GM23248 (cell line): Measurements from ENCODE around the gene TAF10. TPM values are rescaled to one million over a fixed set of nuclear protein-coding genes. Genes with fewer than 3 reads are reported as not detected.

Source experiments
- DNase-seq: peaks from one replicate; pipeline ENCODE4 v3.0.0-alpha.2; 2015
- H2AFZ ChIP-seq: fragments of 200-600 bp; sonication (generic); 2 replicates; pipeline ENCODE4 v1.6.1; 2016; ENCODE audit warnings: antibody characterized with exemption
- H3F3A ChIP-seq: fragments of 200-600 bp; sonication (generic); 2 replicates; pipeline ENCODE4 v1.6.1; 2016; ENCODE audit warnings: mild to moderate bottlenecking, antibody characterized with exemption, mixed run types; ENCODE audit not compliant: insufficient read depth
- H3K27ac ChIP-seq: fragments of 200-600 bp; sonication (generic); 2 replicates; pipeline ENCODE4 v1.5.1; 2016; ENCODE audit warnings: mild to moderate bottlenecking
- H3K27me3 ChIP-seq: fragments of 200-600 bp; sonication (generic); replicated peaks from 2 replicates; pipeline ENCODE4 v1.6.1; 2016; ENCODE audit warnings: mild to moderate bottlenecking; ENCODE audit not compliant: insufficient read depth
- H3K36me3 ChIP-seq: fragments of 200-600 bp; sonication (generic); 2 replicates; pipeline ENCODE4 v1.6.1; 2016; ENCODE audit warnings: low read depth, mild to moderate bottlenecking
- H3K4me1 ChIP-seq: fragments of 200-600 bp; sonication (generic); 2 replicates; pipeline ENCODE4 v1.6.1; 2016; ENCODE audit warnings: mild to moderate bottlenecking; ENCODE audit not compliant: insufficient read depth
- H3K4me2 ChIP-seq: fragments of 200-600 bp; sonication (generic); one replicate; pipeline ENCODE4 v1.6.1; 2016; ENCODE audit warnings: mild to moderate bottlenecking; ENCODE audit not compliant: unreplicated experiment
- H3K4me3 ChIP-seq: fragments of 200-600 bp; sonication (generic); 2 replicates; pipeline ENCODE4 v1.5.1; 2016; ENCODE audit warnings: mild to moderate bottlenecking
- H3K79me2 ChIP-seq: fragments of 200-600 bp; sonication (generic); 2 replicates; pipeline ENCODE4 v1.6.1; 2016; ENCODE audit warnings: mild to moderate bottlenecking; ENCODE audit not compliant: insufficient read depth
- H3K9ac ChIP-seq: fragments of 200-600 bp; sonication (generic); 2 replicates; pipeline ENCODE4 v1.6.1; 2016; ENCODE audit warnings: mild to moderate bottlenecking
- H3K9me2 ChIP-seq: fragments of 200-600 bp; sonication (generic); 2 replicates; pipeline ENCODE4 v1.6.1; 2016; ENCODE audit warnings: mixed run types, mild to moderate bottlenecking, moderate library complexity; ENCODE audit not compliant: insufficient read depth
- H3K9me3 ChIP-seq: fragments of 200-600 bp; sonication (generic); one replicate; pipeline ENCODE4 v1.6.1; 2017; ENCODE audit warnings: low read depth
- H4K20me1 ChIP-seq: fragments of 200-600 bp; sonication (generic); 2 replicates; pipeline ENCODE4 v1.6.0; 2016; ENCODE audit not compliant: insufficient read depth
- EZH2 ChIP-seq: fragments of 200-600 bp; sonication (generic); IDR thresholded peaks from 2 replicates; pipeline ENCODE4 v1.6.1; 2018; ENCODE audit warnings: antibody characterized with exemption, mild to moderate bottlenecking; ENCODE audit not compliant: insufficient read depth, poor library complexity, severe bottlenecking
- EZH2phosphoT487 ChIP-seq: fragments of 200-600 bp; sonication (generic); IDR thresholded peaks from 2 replicates; pipeline ENCODE4 v1.6.1; 2018; ENCODE audit warnings: antibody characterized with exemption, moderate library complexity, mild to moderate bottlenecking, low read depth; ENCODE audit not compliant: insufficient read depth
- WGBS, 2 experiments: methylation state at CpG; one replicate each; pipeline ENCODE4 v1.1.6; 2015 to 2017; ENCODE audit warnings: low lambda C conversion rate in 2 of 2, low coverage in 1 of 2; ENCODE audit errors: missing lambda C conversion rate in 2 of 2; 5-methylcytosine and 5-hydroxymethylcytosine counted together
- in situ Hi-C: fragments of 300-500 bp; cut with MboI; formaldehyde crosslinking; loops from 2 replicates; pipeline ENCODE4 v1.15.0; 2020
- polyA plus RNA-seq: library from polyadenylated mRNA; unstranded; fragments of >200 nt; fragmentation: Nextera tagmentation; extraction: Ambion mirVana; gene quantifications from 2 replicates; pipeline ENCODE4 v1.2.1, GENCODE V29; 2016
- total RNA-seq: library from RNA; depleted of rRNA; stranded (reverse); fragments of >200 nt; shearing (Covaris generic); gene quantifications from 2 replicates; pipeline ENCODE4 v1.2.3, GENCODE V29; 2014

Gene TAF10
- total and polyA plus RNA-seq, 2 experiments from 2014 or later = 67.9 to 172 TPM

DNA sequence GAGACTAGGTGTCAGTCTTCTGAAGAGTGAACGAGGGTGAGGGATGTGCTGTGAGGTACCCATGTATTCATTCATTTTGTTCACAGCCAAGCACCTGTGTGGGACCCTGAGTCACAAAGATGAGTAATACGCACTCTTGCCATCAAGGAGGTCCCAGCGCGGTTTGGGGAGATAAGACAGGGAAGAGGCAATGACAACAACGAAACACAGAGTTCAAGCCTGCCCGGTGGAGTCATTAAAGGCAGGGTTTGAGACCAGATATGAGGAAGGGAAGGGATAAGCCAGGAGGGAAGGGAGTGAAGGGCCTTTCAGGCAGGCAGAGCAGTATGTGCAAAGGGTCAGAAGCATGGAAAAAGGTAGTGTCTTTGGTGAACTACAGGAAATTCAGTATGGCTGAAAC is 39.0 kb upstream of the TAF10 start:
- peak; percentile 20 for DNase-seq
- H3F3A ChIP-seq = peaks cover 20% of the 10 kb centered on the region
- H3K36me3 ChIP-seq = no peaks in the 10 kb centered on the region
- no peak for TF ChIP-seq EZH2
- in situ Hi-C loops = no loop called here
- no peak overlapping the region for H3K4me3 ChIP-seq
- no peaks in the 10 kb centered on the region for H3K9me2 ChIP-seq
- H3K79me2 ChIP-seq = no peaks in the 10 kb centered on the region
- no peak overlapping the region for H2AFZ ChIP-seq
- H3K4me1 ChIP-seq = peaks cover 18% of the 10 kb centered on the region
- no peak overlapping the region for H3K27ac ChIP-seq
- H3K27me3 ChIP-seq = no peaks in the 10 kb centered on the region
- H3K9me3 ChIP-seq = no peaks in the 10 kb centered on the region
- H3K9ac ChIP-seq = no peak overlapping the region
- 68 to 74% methylated on average over 6 of the region's 6 CpGs for WGBS, 2 experiments
- no peak overlapping the region for H3K4me2 ChIP-seq
- H4K20me1 ChIP-seq = no peaks in the 10 kb centered on the region

DNA sequence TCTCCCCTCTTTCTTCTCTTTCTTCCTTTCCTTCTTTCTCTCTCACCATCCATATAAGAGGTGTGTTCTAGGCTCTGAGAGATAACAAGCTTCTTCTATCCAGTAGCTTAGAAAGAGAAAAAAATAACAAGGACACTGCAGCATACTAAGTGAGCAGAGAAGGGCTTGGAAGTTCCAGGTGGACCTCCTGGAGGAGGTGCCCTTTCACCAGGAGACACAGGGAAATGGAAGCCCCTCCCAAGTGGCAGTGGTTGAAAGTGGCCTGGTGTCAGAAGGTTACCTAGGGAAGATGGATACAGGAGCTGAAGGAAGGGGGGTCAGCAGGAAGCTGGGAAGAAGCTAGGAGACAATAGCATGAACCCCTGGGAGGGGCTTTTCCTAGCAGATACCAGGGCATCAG is 38.1 kb upstream of the TAF10 start:
- Histone ChIP-seq H3K27me3 (no peaks in the 10 kb centered on the region), H3F3A (peaks cover 23% of the 10 kb centered on the region), H3K4me2 (no peak overlapping the region), H3K4me3 (no peak overlapping the region), H3K36me3 (no peaks in the 10 kb centered on the region), H3K9me2 (no peaks in the 10 kb centered on the region), H3K79me2 (no peaks in the 10 kb centered on the region), H3K4me1 (peaks cover 23% of the 10 kb centered on the region), H3K9me3 (no peaks in the 10 kb centered on the region), H3K27ac (no peak overlapping the region), H3K9ac (no peak overlapping the region), H2AFZ (no peak overlapping the region), H4K20me1 (no peaks in the 10 kb centered on the region)
- no peak for DNase-seq
- in situ Hi-C loops = no loop called here
- no peak for TF ChIP-seq EZH2
- no peak for TF ChIP-seq EZH2phosphoT487

DNA sequence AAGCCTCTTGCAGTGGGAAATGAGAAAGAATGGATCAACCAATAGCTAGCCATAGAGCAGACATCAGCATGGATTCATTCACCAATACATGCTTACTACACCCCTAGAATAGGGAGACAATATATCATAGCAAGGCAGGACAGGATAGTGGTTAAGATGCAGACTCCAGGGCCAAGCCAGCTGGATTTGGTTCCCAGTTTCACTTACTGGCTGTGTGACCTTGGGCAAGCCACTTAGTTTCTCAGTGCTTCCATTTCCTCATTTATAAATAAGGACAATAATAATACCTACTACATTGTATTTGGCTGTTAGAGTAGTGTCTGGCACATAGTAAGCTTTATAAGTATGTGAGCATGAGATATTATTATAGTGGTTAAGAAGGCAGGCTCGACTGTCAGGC is 36.5 kb upstream of the TAF10 start:
- H2AFZ ChIP-seq = no peak overlapping the region
- H3K27ac ChIP-seq = no peak overlapping the region
- no peaks in the 10 kb centered on the region for H3K36me3 ChIP-seq
- peaks cover 23% of the 10 kb centered on the region for H3K4me1 ChIP-seq
- H3K4me2 ChIP-seq = no peak overlapping the region
- 17 to 18% methylated on average over 1 of the region's 1 CpG for WGBS, 2 experiments
- H3K4me3 ChIP-seq = no peak overlapping the region
- TF ChIP-seq EZH2 = no peak
- no peak for TF ChIP-seq EZH2phosphoT487
- no peak overlapping the region for H3K9ac ChIP-seq
- no peaks in the 10 kb centered on the region for H3K27me3 ChIP-seq
- in situ Hi-C loops = no loop called here
- no peaks in the 10 kb centered on the region for H3K79me2 ChIP-seq
- no peaks in the 10 kb centered on the region for H3K9me2 ChIP-seq
- no peaks in the 10 kb centered on the region for H4K20me1 ChIP-seq
- DNase-seq = no peak
- H3F3A ChIP-seq = peaks cover 23% of the 10 kb centered on the region
- no peaks in the 10 kb centered on the region for H3K9me3 ChIP-seq

DNA sequence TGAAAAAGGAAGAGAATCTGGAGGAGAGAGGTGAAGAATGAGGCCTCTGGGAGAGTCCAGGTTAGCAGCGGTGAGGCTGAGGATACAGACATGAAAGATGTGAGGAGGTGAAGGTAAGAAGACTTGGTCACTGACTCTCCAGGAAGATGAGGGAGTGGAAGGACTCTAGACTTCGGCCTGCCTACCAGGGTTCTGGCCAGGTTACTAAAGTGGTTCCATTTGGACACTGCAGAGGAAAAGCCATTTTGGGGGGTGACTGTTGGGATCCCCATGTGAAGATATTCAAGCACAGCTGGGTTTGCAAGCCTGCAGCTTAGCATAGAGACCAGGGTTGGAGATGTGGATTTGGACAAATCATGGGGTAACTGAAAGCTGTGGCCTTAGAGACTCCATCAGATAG is 35.8 kb upstream of the TAF10 start:
- peaks cover 18% of the 10 kb centered on the region; the same call in 1 of the 2 replicates for H3F3A ChIP-seq
- H3K4me1 ChIP-seq = peaks cover 23% of the 10 kb centered on the region
- TF ChIP-seq EZH2phosphoT487 (no peak), EZH2 (no peak)
- H3K4me2 ChIP-seq = peak overlapping the region; percentile 66
- no peaks in the 10 kb centered on the region for H3K79me2 ChIP-seq
- H3K9ac ChIP-seq = 0 out of 2 replicates have a peak overlapping the region, but pooled peaks have one; percentile 31
- in situ Hi-C loops = no loop called here
- no peak for DNase-seq
- no peaks in the 10 kb centered on the region for H3K9me3 ChIP-seq
- H3K9me2 ChIP-seq = no peaks in the 10 kb centered on the region
- no peak overlapping the region for H3K4me3 ChIP-seq
- H2AFZ ChIP-seq = peak overlapping the region; percentile 76
- 92 to 100% methylated on average over 2 of the region's 2 CpGs for WGBS, 2 experiments
- H3K36me3 ChIP-seq = no peaks in the 10 kb centered on the region
- H4K20me1 ChIP-seq = no peaks in the 10 kb centered on the region
- H3K27ac ChIP-seq = peak overlapping the region; percentile 39
- no peaks in the 10 kb centered on the region for H3K27me3 ChIP-seq

DNA sequence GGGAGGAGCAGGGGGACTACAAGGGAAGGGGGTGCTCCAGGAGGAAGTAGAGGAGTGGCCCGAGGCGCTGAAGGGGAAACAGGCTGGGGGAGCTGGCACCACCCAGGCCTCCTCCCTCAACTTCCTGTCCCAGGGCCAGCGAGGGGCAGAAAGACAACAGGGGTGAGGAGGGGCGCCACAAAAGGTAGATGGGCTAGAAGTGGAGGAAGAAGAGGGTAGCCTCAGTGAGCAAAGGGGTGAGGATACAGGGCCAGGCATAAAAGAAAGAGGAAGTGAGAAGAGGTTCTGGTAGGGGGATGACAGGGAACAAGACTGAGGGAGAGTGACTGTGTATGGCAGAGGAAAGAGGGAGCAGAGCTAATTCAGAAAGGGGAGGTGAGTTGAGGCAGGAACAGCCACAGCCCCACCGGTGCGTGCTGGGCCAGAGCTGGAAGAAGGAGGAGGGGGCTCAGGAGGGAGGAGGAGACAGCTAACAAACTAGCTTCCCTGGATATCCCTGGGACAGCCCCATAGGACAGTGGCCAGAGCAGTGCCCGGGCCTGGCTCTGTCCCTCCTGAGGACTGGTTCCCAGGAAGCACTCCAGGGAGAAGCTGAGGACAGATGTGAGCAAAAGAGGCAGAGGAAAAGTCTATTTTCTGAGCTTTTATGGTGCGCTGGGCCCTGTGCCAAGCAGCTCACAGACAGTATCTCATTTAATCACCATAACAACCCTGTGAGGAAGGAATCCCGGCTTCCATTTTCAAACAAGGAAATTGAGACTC is 35.1 kb upstream of the TAF10 start:
- H3K27ac ChIP-seq = peak overlapping the region; percentile 39
- peaks cover 23% of the 10 kb centered on the region for H3K4me1 ChIP-seq
- H3K36me3 ChIP-seq = no peaks in the 10 kb centered on the region
- peak overlapping the region; percentile 76 for H2AFZ ChIP-seq
- in situ Hi-C loops = no loop called here
- TF ChIP-seq EZH2 (no peak), EZH2phosphoT487 (no peak)
- peak overlapping the region; percentile 50; the same call in 1 of the 2 replicates for H3K4me3 ChIP-seq
- DNase-seq = peak; percentile 78
- H4K20me1 ChIP-seq = no peaks in the 10 kb centered on the region
- H3K9me2 ChIP-seq = no peaks in the 10 kb centered on the region
- peaks cover 18% of the 10 kb centered on the region; the same call in 1 of the 2 replicates for H3F3A ChIP-seq
- no peaks in the 10 kb centered on the region for H3K79me2 ChIP-seq
- no peaks in the 10 kb centered on the region for H3K9me3 ChIP-seq
- H3K9ac ChIP-seq = peak overlapping the region; percentile 31
- WGBS, 2 experiments = 16 to 19% methylated on average over 9 of the region's 9 CpGs
- H3K27me3 ChIP-seq = no peaks in the 10 kb centered on the region
- H3K4me2 ChIP-seq = peak overlapping the region; percentile 66
